GF-D8 (cell line): ENCODE data around the gene BLVRB.
"Not testable (repeated sequence)": the region's sequence is repeated elsewhere in the genome, so short reads cannot be mapped to it uniquely, and the experiment has no call there.

Experiments
- DNase-seq: peaks from one replicate; lab custom pipeline; 2025; lab: John Stamatoyannopoulos, UW

Gene BLVRB

DNA sequence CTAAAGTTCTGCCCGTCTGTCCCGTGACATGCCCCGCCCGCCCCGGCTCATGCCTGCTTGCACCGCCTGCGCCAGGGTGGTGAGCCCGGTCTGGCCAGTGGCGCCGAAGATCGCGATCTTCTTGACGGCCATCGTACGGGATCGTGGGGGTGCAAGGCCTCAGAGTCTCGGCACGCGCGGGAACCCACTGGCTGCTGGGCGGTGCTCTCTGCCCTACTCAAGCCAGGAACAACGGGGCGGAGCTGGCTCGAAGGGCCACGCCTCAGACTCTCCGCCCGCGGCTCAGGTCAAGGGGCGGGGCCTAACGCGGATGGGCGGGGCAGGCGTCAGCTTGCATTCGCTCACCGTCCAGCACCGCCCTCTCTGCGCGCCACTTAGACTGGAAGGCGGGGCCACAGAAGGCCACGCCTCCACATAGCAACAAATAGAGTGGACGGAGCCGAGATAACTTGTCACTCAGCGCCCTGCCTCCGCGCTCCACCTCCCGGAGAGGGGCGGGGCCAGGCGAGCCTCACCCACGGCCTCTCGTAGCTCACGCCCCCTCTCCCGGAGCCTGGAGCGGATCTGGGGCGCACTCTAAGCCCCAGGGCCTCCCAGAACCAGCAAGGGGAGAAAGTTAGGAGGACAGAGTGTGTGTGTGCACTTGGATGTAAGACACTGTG is at the start of gene BLVRB:
BLVRB (minus strand) TSS at position 189 of the 662 bp plus-strand sequence; CDS start at position 132, 57 bp downstream.
- DNase-seq, result peak; percentile 95

DNA sequence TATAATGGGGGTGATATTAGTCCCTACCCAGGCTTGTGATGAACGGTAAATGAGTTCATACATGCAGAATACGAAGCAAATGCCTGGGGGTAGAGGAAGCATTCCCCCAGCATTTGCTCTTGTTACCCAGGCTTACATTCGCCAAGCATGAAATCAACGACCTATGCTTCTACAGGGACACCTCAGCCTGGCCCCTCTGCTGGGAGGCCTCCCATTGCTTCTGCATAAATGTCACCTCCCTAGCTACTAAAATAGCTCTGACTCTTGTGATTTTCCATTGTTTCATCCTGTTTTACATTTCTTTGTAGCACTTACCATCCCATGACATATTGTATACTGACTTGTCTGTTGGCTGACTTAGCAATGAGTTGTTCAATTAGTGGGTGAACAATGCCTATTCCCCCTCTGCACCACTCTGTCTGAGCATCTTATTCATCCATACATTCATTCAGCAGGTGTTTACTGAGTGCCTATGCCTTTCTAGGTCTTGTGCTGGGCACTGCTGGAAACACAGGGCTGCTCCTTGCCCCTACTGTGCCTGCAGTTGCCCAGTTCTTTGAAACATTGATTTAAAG is 48.3 kb upstream of the BLVRB start:
- no peak for DNase-seq

DNA sequence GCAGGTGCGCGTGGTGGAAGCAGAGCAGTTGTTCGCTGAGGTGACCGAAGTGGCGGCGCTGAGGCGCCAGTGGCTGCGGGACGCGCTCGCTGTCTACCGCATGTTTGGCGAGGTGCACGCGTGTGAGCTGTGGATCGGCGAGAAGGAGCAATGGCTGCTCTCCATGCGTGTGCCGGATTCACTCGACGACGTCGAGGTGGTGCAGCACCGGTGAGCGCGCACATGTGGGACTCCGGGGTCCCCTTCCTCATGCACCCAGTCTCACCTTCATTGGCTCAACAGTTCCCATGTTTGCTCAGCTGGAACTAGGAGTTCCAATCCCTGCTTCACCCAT is 47.8 kb upstream of the BLVRB start:
- DNase-seq, result no peak

DNA sequence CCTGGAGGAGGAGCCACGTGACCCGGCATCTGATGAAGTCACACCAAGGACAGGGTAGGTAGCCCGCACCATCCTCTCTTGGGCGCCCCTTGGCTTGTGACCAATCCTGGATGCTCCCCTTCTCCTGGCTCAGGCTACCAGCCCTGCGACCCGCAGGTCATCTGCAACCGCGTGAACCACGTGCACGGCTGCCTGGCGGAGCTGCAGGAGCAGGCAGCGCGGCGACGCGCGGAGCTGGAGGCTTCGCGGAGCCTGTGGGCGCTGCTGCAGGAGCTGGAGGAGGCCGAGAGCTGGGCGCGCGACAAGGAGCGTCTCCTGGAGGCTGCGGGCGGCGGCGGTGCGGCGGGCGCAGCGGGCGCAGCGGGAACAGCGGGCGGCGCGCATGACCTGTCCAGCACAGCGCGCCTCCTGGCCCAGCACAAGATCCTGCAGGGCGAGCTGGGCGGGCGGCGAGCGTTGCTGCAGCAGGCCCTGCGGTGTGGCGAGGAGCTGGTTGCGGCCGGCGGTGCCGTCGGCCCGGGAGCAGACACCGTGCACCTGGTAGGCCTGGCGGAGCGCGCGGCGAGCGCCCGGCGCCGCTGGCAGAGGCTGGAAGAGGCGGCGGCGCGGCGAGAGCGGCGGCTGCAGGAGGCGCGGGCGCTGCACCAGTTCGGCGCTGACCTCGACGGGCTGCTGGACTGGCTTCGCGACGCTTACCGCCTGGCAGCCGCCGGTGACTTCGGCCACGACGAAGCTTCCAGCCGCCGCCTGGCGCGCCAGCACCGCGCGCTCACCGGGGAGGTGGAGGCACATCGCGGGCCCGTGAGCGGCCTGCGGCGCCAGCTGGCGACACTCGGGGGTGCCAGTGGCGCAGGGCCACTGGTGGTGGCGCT is 47.2 kb upstream of the BLVRB start:
- DNase-seq, result no peak

DNA sequence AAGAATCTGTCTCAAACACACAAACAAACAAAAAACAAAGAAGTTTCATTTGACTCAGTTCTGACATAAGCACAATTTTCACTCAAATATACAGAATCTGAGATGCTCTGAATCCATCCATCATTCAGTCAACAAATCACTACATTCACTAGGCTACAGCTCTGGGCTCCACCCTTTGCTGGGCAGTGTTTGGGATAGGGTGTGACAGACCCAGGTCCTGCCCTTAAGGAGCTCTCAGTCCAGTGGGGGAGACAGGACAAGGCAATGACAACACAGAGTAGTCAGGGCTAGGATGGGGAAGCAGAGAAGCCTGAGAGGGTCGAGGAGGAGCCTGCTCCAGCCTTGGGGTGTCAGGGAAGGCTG is 46.5 kb upstream of the BLVRB start:
- no peak for DNase-seq

DNA sequence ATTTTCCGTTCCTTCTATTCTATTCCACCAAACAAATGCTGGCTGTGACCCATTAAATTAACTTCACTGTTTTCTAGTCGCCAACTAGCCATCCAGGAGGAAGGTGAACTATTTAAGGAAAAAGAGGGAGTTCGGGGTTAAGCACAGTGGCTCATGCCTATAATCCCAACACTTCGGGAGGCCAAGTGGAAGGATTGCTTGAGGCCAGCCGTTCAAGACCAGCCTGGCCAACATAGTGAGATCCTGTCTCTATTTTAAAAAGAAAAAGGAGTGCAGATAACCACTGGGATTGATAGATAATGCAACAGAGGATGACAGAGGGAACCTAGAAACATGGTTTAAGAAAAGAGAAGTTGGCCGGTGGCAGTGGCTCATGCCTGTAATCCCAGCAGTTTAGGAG is 45.9 kb upstream of the BLVRB start:
- no peak for DNase-seq

DNA sequence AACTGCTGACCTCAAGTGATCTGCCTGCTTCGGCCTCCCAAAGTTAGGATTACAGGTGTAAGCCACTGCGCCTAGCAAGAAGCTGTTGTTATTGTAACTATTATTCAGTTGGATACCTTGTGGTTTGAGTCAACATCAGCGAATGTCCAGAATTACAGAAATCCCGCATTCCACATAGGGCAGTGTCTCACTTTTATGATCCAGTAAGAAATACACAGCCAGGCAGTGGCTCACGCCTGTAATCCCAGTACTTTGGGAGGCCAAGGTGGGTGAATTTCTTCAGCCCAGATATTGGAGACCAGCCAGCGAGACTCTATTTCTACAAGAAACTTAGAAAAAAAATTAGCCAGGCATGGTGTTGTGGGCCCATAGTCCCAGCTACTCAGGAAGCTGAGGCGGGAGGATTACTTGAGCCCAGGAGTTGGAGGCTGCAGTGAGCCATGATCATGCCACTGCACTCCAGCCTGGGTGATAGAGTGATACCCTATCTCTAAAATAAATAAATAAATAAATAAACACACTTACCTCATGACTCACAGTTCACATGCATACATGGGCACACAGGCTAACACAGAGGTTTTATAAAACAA is 45.1 kb upstream of the BLVRB start:
- no peak for DNase-seq

DNA sequence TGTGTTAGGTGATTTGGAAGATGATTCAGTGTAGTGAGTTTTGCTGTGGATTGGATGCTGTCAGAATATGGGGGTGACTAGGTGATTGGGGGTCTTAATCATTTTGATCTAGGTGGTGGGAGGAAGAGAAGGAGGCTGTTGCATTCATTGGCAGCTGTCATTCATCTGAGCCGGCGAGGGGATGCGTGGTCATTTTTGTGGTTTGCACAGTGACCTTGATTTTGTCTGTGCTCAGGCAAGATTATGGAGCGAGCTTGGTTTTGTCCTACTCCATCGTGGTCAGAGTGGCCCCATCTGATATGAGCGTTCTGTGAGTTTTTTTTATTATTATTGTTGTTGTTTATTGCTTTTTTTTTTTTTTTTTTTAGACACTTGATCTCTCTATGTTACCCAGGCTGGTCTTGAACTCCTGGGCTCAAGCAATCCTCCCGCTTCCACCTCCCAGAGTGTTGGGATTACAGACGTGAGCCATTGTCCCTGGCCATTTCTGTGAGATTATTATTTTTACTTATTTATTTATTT is 43.3 kb upstream of the BLVRB start:
- DNase-seq, result no peak

DNA sequence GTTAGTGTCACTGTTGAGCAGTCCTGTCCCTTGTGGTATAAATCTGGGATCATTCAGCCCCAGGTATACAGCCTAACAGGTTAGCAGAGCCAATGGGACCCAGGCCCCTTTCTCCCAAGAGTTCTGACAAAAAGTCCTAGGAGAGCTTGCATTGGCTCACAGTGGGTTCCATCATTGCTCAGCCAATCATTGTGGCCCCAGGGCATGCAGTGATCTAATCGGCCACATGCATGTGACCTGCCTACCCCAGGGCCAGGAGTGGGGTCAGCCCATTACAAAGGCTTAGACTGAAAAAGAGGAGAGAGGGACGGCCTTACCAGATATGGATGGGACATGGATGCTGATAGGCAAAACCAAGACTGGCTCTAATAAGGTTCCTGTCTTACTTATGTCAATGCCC is 42.3 kb upstream of the BLVRB start:
- no peak for DNase-seq

DNA sequence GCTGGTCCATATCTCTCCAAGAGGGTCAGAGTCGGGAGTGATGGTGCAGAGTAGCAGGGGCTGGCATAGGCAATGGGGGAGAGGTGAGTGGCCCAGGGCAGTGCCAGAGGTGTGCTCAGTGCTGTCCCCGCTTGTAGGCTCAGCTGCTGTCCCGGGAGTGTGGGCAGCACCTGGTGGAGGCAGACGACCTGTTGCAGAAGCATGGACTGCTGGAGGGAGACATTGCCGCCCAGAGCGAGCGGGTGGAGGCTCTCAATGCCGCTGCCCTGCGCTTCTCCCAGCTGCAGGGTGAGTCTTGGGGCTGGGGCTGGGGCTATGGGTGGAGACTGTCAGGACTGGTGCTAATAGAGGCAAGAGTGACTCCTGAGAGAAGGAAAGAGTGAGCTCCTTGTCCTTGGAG is 40.6 kb upstream of the BLVRB start:
- no peak for DNase-seq

DNA sequence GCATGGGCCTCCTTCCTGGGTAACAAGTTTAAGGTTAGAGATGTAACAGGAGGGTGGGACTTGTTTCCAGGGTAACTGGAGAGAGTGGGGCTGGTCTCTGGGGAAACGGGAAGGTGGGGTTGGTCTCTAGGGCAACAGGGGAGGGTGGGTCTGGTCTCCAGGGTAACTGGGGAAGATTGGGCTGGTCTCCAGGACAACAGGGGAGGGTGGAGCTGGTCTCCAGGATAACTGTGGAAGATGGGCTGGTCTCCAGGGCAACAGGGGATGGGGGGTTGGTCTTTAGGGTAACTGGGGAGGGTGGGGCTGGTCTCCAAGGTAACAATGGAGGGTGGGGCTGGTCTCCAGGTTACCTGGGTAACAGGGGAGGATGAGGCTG is 37.8 kb upstream of the BLVRB start:
- no peak for DNase-seq

DNA sequence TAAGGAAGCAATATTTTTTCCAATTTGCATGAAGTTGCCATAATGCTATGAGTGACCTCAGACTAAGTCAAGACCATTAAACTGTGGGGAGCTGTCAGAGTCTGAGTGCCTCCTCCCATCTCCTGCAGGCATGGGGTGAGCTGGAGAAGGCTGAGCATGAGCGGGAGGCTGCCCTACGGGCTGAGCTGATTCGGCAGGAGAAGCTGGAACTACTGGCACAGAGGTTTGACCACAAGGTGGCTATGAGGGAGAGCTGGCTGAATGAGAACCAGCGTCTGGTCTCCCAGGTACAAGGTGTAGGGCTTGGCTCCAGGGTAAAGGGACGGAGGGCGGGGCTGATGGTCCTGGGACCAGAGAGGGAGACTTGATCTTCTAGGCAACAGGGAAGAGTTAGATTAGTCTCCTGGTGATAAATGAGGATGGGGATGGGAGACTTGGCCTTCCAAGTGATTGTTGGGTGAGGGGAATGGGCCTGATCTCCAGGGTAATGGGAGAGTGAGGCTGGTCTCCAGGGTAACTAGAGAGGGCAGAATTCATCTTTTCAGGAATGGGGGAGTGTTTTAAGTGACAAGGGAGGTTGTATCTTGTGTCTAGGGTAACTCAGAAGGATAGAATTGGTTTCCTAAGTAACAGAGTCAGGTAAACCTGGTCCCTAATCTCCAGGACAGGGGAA is 37.2 kb upstream of the BLVRB start:
- DNase-seq, result no peak

DNA sequence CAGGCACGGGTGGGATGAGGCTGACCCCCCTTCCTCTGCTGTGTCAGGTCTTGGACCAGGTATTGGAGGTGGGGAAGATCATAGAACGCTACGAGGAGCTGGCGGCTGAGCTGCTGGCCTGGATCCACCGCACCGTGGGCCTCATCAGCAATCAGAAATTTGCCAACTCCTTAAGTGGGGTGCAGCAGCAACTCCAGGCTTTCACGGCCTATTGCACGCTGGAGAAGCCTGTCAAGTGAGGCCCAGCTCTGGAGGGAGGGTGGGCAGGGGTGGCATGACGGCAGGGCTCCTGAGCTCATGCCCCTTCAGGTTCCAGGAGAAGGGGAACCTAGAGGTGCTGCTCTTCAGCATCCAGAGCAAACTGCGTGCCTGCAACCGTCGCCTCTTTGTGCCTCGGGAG is 36.5 kb upstream of the BLVRB start:
- no peak for DNase-seq

DNA sequence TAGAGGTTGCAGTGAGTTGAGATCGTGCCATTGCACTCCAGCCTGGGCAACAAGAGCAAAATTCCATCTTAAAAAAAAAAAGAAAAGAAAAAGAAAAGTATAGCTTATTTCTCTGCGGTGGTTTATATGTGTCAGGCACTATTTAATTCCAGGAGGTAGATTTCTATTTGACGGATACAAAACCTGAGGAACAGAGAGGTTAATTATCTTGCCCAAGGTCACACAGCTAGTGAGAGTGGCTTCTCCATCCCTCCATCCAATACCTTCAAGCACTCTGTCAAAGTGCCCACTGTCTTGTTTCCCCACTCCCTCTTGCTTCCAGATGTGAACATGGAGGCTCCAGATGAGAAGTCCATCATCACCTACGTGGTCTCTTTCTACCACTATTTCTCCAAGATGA is 36.1 kb upstream of the BLVRB start:
- no peak for DNase-seq

DNA sequence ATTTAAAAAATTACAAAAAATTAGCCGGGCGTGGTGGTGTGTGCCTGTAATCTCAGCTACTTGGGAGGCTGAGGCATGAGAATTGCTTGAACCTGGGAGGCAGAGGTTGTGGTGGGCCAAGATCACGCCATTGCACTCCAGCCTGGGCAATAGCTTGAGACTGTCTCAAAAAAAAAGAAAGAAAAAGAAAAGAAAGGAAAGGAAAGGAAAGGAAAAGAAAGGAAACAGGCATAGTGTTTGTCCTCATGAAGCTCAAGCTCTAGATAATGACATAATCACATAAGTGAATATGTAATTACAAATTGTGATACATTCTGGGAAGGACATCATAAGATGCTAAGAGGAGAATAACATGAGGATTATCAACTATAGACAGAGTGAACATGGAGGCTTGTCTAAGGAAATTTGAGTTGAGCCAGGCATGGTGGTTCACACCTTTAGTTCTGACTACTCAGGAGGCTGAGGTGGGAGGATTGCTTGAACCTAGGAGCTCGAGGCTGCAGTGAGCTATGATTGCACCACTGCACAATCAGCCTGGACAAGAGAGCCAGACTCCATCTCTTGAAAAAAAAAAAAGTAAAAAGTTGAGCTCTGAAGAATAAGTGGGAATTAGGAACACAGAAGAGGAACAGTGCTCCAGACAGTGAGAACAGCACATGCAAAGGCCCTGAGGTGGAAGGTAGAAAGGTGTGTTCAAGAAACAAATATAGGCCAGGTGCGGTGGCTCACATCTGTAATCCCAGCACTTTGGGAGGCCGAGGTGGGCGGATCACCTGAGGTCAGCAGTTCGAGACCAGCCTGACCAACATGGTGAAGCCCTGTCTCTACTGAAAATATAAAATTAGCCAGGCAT is 35.4 kb upstream of the BLVRB start:
- DNase-seq, result not testable (repeated sequence)

DNA sequence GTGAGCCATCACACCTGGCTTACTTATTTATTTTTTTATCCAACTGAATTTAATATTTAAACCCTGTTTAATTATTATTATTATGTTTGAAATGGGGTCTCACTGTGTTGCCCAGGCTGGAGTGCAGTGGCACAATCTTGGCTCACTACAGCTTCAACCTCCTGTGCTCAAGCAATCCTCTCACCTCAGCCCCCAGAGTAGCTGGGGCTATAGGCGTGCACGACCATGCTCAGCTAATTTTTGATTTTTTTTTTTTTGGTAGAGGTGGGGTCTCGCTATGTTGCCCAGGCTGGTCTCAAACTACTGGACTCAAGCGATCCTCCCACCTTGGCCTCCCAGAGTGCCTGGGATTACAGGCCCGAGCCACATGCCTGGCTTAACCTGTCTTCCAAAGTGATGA is 33.8 kb upstream of the BLVRB start:
- DNase-seq, result no peak

DNA sequence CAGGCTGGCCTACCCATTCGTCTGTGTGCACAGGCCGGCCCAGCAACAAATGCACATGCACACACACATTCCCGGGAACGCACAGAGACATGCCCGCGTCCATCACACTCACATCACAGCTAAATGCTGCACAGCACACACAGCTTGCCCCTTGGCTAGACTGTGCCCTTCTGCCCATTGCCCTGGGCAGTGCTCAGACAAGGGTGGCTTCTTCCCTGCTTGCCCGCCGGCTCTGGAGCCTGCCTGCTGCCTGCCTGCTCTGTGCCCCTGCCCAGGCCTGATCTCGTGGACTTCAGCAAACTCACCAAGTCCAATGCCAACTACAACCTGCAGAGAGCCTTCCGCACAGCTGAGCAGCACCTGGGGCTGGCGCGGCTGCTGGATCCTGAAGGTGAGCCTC is 31.7 kb upstream of the BLVRB start:
- no peak for DNase-seq

DNA sequence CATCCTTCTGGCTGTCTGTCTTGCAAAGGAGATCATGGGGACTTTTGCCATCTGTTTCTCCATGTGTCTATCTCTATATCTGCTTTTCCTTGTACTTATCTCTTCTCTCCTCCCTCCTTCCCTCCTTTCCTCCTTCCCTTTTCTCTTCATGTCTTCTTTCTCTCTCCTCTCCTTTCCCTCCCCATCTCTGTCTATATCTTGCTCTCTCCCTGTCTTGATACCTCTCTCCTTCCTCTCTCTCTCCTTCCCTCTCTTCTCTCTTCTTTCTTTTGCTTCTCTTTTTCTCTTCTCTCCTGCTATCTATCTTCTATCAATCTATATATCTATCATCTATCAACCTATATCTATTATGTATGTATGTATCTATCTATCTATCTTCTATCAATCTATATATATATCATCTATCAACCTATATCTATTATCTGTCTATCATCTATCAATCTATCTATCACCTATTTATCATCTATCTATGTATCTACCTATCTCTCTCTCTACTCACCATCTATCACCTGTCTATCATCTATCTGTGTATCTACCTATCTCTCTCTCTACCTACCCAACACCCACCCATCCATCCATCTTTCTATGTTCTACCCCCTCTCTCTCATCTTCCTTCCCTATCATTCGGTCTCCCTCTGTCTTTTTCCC is 28.8 kb upstream of the BLVRB start:
- DNase-seq, result no peak

DNA sequence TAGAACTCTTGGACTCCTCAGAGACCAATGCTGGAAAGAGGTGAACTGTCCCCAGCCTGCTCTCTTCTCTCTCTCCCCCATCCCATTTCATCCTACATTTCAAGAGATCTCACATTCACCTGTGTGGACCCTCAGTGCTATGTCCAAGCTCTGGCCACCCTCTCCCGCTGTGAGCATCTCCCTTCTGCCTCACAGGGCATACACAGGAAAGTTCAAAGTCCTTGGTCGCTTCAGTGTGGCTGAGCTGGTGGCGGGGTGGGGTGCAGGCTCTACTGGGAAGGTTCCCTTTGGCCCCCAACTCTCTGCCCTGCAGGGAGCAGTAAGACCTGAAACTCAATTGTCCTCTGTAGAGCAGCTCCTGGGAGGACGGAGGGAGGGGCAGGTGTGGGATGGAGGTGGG is 28.2 kb upstream of the BLVRB start:
- no peak for DNase-seq

DNA sequence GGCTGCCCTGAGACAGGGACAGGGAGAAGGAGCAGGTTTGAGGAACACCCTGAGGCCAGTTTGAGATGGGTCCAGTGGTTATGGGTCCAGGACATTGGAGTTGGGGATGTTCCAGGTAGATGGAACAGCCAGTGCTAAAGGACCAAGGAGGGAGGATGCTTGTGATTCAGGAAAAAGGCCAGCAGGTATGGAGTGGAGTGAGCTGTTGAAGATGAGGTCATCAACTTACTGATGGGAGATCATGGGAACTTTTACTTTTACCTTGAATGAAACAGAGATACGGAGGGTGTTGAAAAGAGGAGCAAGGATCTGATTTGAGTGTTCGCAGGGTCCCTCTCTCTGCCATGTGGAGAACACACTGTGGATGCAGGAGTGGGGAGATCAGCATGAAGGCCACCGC is 26.7 kb upstream of the BLVRB start:
- DNase-seq, result no peak

DNA sequence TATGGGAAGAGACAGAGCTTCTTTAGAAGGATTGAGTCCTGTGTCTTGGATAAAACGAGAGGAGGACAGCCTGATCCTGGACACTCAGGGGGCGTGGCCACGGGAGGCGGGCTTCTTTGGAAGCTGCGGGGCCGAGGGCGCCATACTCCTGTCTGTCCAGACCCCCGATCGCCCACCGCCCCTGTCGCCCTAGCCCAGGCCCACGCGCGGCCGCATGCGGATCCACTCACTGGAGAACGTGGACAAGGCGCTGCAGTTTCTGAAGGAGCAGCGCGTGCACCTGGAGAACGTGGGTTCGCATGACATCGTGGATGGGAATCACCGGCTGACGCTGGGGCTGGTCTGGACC is 24.3 kb upstream of the BLVRB start:
- DNase-seq, result no peak
